GM12878 (cell line): ENCODE data around the gene WFDC8. TPM values are rescaled to one million over a fixed set of nuclear protein-coding genes. Genes with fewer than 3 reads are reported as not detected.

ENCODE experiments used
- ATAC-seq: fragments of 200-7000 bp; cut with Tn5 transposase; 3 replicates; pipeline ENCODE4 v1.9.1; 2020; ENCODE audit warnings: mild to moderate bottlenecking, moderate library complexity
- BruUV-seq: library from RNA; stranded (reverse); fragments of 400-500 nt; replicated peaks from 2 replicates; lab custom pipeline; 2021; lab: Mats Ljungman, UMichigan
- CTCF ChIA-PET: fragments of 300-600 bp; sonication (Branson Sonifier 250); formaldehyde crosslinking; extraction: SDS; loops from one replicate; lab custom pipeline; 2021; ENCODE audit warnings: inconsistent platforms; lab: Yijun Ruan, JAX
- POLR2A ChIA-PET: fragments of 350-600 bp; formaldehyde crosslinking; extraction: SDS; loops from one replicate; lab custom pipeline; 2021; ENCODE audit warnings: inconsistent platforms; lab: Charles Lee
- RAD21 ChIA-PET: fragments of 300-600 bp; sonication (Branson Sonifier 250); formaldehyde crosslinking; loops from one replicate; lab custom pipeline; 2023; ENCODE audit warnings: antibody characterized with exemption; ENCODE audit not compliant: unreplicated experiment; lab: Charles Lee
- SMC1A ChIA-PET: fragments of 300-600 bp; sonication (Branson Sonifier 250); formaldehyde crosslinking; loops from one replicate; lab custom pipeline; 2023; ENCODE audit not compliant: unreplicated experiment, uncharacterized antibody; lab: Charles Lee
- DNase-seq: peaks from one replicate; pipeline ENCODE4 v3.0.0-alpha.2; 2011; ENCODE audit warnings: low read depth, low spot score
- FAIRE-seq: peaks from 3 replicates; lab custom pipeline; 2011; peaks lifted over from hg19 to GRCh38; lab: Jason Lieb, UNC
- H2AFZ ChIP-seq: 2 replicates; pipeline ENCODE4 v1.6.0; 2011; ENCODE audit warnings: low read depth, low read length, control low read depth; ENCODE audit not compliant: control insufficient read depth
- H3K27ac ChIP-seq: 2 replicates; pipeline ENCODE4 v1.5.1; 2011; ENCODE audit warnings: control low read depth; ENCODE audit not compliant: control insufficient read depth, insufficient read depth
- H3K27me3 ChIP-seq, 2 experiments: replicated peaks in 1 of 2; 2 replicates each; pipeline versions ENCODE4 v1.6.0 to v1.6.1; 2011; ENCODE audit warnings: low read length in 1 of 2; ENCODE audit not compliant: control insufficient read depth in 2 of 2, insufficient read depth in 2 of 2
- H3K36me3 ChIP-seq, 2 experiments: 2 replicates each; pipeline ENCODE4 v1.5.1; 2011; ENCODE audit warnings: low read length in 1 of 2; ENCODE audit not compliant: control insufficient read depth in 2 of 2, insufficient read depth in 2 of 2
- H3K4me1 ChIP-seq: 2 replicates; pipeline ENCODE4 v1.6.1; 2011; ENCODE audit warnings: mild to moderate bottlenecking, low read length, moderate library complexity, mixed read lengths; ENCODE audit not compliant: control insufficient read depth, insufficient read depth
- H3K4me2 ChIP-seq: 2 replicates; pipeline ENCODE4 v1.6.0; 2011; ENCODE audit warnings: control low read depth; ENCODE audit not compliant: control insufficient read depth, insufficient read depth
- H3K4me3 ChIP-seq: fragments of 200-600 bp; sonication (generic); 2 replicates; pipeline ENCODE4 v1.5.1; 2016
- H3K79me2 ChIP-seq: 2 replicates; pipeline ENCODE4 v1.6.0; 2011; ENCODE audit warnings: low read length; ENCODE audit not compliant: control insufficient read depth, insufficient read depth
- H3K9ac ChIP-seq: 2 replicates; pipeline ENCODE4 v1.8.0; 2011; ENCODE audit warnings: low read length, control low read depth, mixed read lengths; ENCODE audit not compliant: control insufficient read depth, insufficient read depth
- H3K9me3 ChIP-seq: replicated peaks from 3 replicates; pipeline ENCODE4 v1.5.1; 2011; ENCODE audit warnings: mild to moderate bottlenecking, low read length; ENCODE audit not compliant: control insufficient read depth, insufficient read depth
- H4K20me1 ChIP-seq: 2 replicates; pipeline ENCODE4 v1.6.0; 2011; ENCODE audit not compliant: control insufficient read depth, insufficient read depth
- BMI1 ChIP-seq: fragments of 450-650 bp; IDR thresholded peaks from 2 replicates; pipeline ENCODE4 v1.6.1; 2016; ENCODE audit warnings: mild to moderate bottlenecking, moderate library complexity, borderline replicate concordance
- CHD2 ChIP-seq: IDR thresholded peaks from 2 replicates; pipeline ENCODE4 v1.6.1; 2011; ENCODE audit warnings: low read depth, low read length, improper control_type of control experiment, borderline replicate concordance
- CHD4 ChIP-seq: fragments of 200-600 bp; sonication (generic); IDR thresholded peaks from 2 replicates; pipeline ENCODE4 v1.6.1; 2016; ENCODE audit warnings: mild to moderate bottlenecking
- IKZF1 ChIP-seq: fragments of 450-650 bp; conservative IDR thresholded peaks from 2 replicates; pipeline ENCODE4 v1.6.1; 2017; ENCODE audit warnings: antibody characterized with exemption, mild to moderate bottlenecking
- IKZF2 ChIP-seq, 2 experiments: fragments of 450-650 bp; IDR thresholded peaks; 2 replicates each; pipeline ENCODE4 v1.6.1; 2017; ENCODE audit warnings: mild to moderate bottlenecking in 2 of 2, moderate library complexity in 2 of 2
- KAT2A ChIP-seq: conservative IDR thresholded peaks from 2 replicates; pipeline ENCODE4 v1.6.1; 2011; ENCODE audit warnings: low read depth, low read length; ENCODE audit not compliant: control insufficient read depth
- MEF2A ChIP-seq: IDR thresholded peaks from 2 replicates; pipeline ENCODE4 v1.6.1; 2011; ENCODE audit warnings: low read depth, mild to moderate bottlenecking, low read length, moderate library complexity; ENCODE audit not compliant: insufficient read depth
- MTA3 ChIP-seq: IDR thresholded peaks from 2 replicates; pipeline ENCODE4 v1.6.1; 2012; ENCODE audit warnings: low read length, inconsistent platforms, borderline replicate concordance
- NR2C1 ChIP-seq: fragments of 450-650 bp; IDR thresholded peaks from 2 replicates; pipeline ENCODE4 v1.6.1; 2017; ENCODE audit warnings: antibody characterized with exemption, mild to moderate bottlenecking, moderate library complexity
- TCF12 ChIP-seq: IDR thresholded peaks from 2 replicates; pipeline ENCODE4 v1.6.1; 2011; ENCODE audit warnings: low read depth, mild to moderate bottlenecking, low read length
- YY1 ChIP-seq: IDR thresholded peaks from 2 replicates; pipeline ENCODE4 v1.6.1; 2011; ENCODE audit warnings: low read depth, mild to moderate bottlenecking, low read length
- WGBS: methylation state at CpG from one replicate; pipeline ENCODE4 v1.1.6; 2016; ENCODE audit warnings: low lambda C conversion rate; ENCODE audit not compliant: insufficient replicate concordance, insufficient coverage; ENCODE audit errors: missing lambda C conversion rate; 5-methylcytosine and 5-hydroxymethylcytosine counted together
- in situ Hi-C: fragments of 300-500 bp; cut with MboI; formaldehyde crosslinking; loops from 9 replicates; pipeline ENCODE4 v1.14.3; 2018; ENCODE audit warnings: mixed read lengths
- intact Hi-C: fragments of 100-400 bp; cut with micrococcal nuclease; formaldehyde crosslinking; loops from one replicate; pipeline ENCODE4 v1.14.2; 2022; ENCODE audit not compliant: unreplicated experiment
- polyA plus RNA-seq, 11 experiments: library from polyadenylated mRNA; depleted of rRNA in 4 of 11; unstranded in 6 of 11; stranded (reverse) in 5 of 11; fragments of >200 nt; fragmentation: Nextera tagmentation in 4 of 11; fragmentation: Illumina TruSeq in 1 of 11; extraction: Ambion mirVana in 4 of 11; extraction: Trizol in 1 of 11; gene quantifications; 1 replicate in 1 of 11; 2 replicates in 10 of 11; pipeline versions ENCODE4 v1.2.1 to v1.2.3, GENCODE V29; 2011 to 2016; ENCODE audit warnings: inconsistent platforms in 2 of 11, missing spikeins in 2 of 11, low read depth in 1 of 11
- total RNA-seq, 4 experiments: library from RNA; depleted of rRNA in 3 of 4; stranded (reverse); fragments of >200 nt in 3 of 4; fragmentation: Illumina TruSeq in 1 of 4; extraction: Trizol in 1 of 4; gene quantifications; 2 replicates each; pipeline versions ENCODE4 v1.2.1 to v1.2.3, GENCODE V29; 2013 to 2021
- TF ChIP-seq, protein P1 (sequence below): IDR thresholded peaks from 2 replicates; pipeline ENCODE4 v1.6.1; 2012; ENCODE audit warnings: low read length, inconsistent platforms
- TF ChIP-seq, protein P2 (sequence below): fragments of 450-650 bp; formaldehyde crosslinking; IDR thresholded peaks from 2 replicates; pipeline ENCODE4 v1.5.0; 2022; ENCODE audit warnings: mild to moderate bottlenecking, missing genetic modification characterization
- TF ChIP-seq, protein P3 (sequence below): fragments of 450-650 bp; IDR thresholded peaks from 2 replicates; pipeline ENCODE4 v1.6.1; 2014; ENCODE audit warnings: mild to moderate bottlenecking
- TF ChIP-seq, protein P4 (sequence below): fragments of 450-650 bp; IDR thresholded peaks from 2 replicates; pipeline ENCODE4 v1.6.1; 2017; ENCODE audit warnings: low read depth, mild to moderate bottlenecking, moderate library complexity

The WFDC8 gene
- total and polyA plus RNA-seq, 10 of the 15 experiments (the other 5 are each of a cell fraction or from before 2014, with no cell fraction given): not detected

DNA sequence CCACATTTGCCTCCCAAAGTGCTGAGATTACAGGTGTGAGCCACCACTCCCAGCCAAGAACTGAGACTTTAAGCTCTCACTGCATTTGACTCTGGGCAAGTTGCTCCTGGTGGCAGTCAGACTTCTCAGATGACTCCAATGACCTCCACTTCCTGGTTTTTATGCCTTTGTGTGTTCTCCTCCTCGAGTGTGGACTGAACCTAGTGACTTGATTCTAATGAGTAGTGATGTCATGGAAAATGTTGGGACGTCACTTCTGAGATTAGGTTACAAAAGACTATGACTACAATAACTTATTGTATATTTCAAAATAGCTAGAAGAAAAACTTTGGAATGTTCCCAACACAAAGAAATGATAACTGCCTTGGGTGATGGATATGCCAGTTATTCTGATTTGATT lies 75.7 kb downstream of the WFDC8 start:
- CTCF ChIA-PET: interaction anchor here (0.7 to 1.3 kb wide), 2 partner anchors 66 to 181 kb away, joined by 3 to 4 read pairs; no protein-coding TSS in a partner anchor
- H3K4me2 ChIP-seq: no peak overlapping the region
- no peak overlapping the region for H3K9ac ChIP-seq
- no peaks in the 10 kb centered on the region; the same call in 2 of the 3 replicates for H3K9me3 ChIP-seq
- no peaks in the 10 kb centered on the region for H4K20me1 ChIP-seq
- H3K36me3 ChIP-seq: no peaks in the 10 kb centered on the region
- ATAC-seq: no peak
- peaks cover 0 to 2% of the 10 kb centered on the region in 2 experiments; a peak in 1 of 4 replicates for H3K27me3 ChIP-seq
- no peaks in the 10 kb centered on the region for H3K79me2 ChIP-seq
- intact Hi-C loops: no loop called here
- no peak for DNase-seq
- SMC1A ChIA-PET: no interaction called here
- H3K27ac ChIP-seq: no peak overlapping the region
- BruUV-seq: no TSS peak
- no peak overlapping the region for H3K4me3 ChIP-seq
- in situ Hi-C loops: no loop called here
- no peak for FAIRE-seq
- TF ChIP-seq IKZF1: no peak
- TF ChIP-seq, protein P1, sequence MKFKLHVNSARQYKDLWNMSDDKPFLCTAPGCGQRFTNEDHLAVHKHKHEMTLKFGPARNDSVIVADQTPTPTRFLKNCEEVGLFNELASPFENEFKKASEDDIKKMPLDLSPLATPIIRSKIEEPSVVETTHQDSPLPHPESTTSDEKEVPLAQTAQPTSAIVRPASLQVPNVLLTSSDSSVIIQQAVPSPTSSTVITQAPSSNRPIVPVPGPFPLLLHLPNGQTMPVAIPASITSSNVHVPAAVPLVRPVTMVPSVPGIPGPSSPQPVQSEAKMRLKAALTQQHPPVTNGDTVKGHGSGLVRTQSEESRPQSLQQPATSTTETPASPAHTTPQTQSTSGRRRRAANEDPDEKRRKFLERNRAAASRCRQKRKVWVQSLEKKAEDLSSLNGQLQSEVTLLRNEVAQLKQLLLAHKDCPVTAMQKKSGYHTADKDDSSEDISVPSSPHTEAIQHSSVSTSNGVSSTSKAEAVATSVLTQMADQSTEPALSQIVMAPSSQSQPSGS: no peak
- TF ChIP-seq IKZF2 (IDR thresholded peaks at IDR 0.05): no peak
- TF ChIP-seq CHD4: no peak
- TF ChIP-seq, protein P2, sequence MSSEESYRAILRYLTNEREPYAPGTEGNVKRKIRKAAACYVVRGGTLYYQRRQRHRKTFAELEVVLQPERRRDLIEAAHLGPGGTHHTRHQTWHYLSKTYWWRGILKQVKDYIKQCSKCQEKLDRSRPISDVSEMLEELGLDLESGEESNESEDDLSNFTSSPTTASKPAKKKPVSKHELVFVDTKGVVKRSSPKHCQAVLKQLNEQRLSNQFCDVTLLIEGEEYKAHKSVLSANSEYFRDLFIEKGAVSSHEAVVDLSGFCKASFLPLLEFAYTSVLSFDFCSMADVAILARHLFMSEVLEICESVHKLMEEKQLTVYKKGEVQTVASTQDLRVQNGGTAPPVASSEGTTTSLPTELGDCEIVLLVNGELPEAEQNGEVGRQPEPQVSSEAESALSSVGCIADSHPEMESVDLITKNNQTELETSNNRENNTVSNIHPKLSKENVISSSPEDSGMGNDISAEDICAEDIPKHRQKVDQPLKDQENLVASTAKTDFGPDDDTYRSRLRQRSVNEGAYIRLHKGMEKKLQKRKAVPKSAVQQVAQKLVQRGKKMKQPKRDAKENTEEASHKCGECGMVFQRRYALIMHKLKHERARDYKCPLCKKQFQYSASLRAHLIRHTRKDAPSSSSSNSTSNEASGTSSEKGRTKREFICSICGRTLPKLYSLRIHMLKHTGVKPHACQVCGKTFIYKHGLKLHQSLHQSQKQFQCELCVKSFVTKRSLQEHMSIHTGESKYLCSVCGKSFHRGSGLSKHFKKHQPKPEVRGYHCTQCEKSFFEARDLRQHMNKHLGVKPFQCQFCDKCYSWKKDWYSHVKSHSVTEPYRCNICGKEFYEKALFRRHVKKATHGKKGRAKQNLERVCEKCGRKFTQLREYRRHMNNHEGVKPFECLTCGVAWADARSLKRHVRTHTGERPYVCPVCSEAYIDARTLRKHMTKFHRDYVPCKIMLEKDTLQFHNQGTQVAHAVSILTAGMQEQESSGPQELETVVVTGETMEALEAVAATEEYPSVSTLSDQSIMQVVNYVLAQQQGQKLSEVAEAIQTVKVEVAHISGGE: no peak
- TF ChIP-seq BMI1: no peak
- no peak for TF ChIP-seq MEF2A
- TF ChIP-seq, protein P3, sequence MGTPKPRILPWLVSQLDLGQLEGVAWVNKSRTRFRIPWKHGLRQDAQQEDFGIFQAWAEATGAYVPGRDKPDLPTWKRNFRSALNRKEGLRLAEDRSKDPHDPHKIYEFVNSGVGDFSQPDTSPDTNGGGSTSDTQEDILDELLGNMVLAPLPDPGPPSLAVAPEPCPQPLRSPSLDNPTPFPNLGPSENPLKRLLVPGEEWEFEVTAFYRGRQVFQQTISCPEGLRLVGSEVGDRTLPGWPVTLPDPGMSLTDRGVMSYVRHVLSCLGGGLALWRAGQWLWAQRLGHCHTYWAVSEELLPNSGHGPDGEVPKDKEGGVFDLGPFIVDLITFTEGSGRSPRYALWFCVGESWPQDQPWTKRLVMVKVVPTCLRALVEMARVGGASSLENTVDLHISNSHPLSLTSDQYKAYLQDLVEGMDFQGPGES: no peak
- no peak for TF ChIP-seq TCF12
- TF ChIP-seq CHD2: no peak
- TF ChIP-seq, protein P4, sequence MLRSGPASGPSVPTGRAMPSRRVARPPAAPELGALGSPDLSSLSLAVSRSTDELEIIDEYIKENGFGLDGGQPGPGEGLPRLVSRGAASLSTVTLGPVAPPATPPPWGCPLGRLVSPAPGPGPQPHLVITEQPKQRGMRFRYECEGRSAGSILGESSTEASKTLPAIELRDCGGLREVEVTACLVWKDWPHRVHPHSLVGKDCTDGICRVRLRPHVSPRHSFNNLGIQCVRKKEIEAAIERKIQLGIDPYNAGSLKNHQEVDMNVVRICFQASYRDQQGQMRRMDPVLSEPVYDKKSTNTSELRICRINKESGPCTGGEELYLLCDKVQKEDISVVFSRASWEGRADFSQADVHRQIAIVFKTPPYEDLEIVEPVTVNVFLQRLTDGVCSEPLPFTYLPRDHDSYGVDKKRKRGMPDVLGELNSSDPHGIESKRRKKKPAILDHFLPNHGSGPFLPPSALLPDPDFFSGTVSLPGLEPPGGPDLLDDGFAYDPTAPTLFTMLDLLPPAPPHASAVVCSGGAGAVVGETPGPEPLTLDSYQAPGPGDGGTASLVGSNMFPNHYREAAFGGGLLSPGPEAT: no peak
- no peak for TF ChIP-seq MTA3
- TF ChIP-seq YY1: no peak
- TF ChIP-seq KAT2A: no peak
- TF ChIP-seq NR2C1: no peak
- H3K4me1 ChIP-seq: peaks cover 5% of the 10 kb centered on the region
- RAD21 ChIA-PET: no interaction called here
- H2AFZ ChIP-seq: no peak overlapping the region
- POLR2A ChIA-PET: no interaction called here
- WGBS: 2% methylated on average over 2 of the region's 2 CpGs
